ENCODE measurements around the gene LSAMP.

The LSAMP gene

DNA sequence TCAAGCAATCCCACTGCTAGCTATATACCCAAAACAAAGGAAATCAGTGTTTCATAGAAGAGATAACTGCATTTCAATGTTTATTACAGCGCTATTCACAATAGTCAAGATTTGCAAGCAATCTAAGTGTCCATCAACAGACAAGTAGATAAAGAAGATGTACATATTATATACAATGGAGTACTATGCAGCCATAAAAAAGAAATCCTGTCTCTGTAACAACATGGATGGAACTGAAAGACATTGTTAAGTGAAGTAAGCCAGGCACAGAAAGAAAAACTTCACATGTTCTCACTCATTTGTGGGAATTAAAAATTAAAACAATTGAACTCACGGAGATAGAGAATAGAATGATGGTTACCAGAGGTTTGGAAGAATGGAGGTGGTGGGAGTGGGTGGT is 89.2 kb downstream of the LSAMP start:
- no peak for DNase-seq (ENCODE audit: low read depth)

DNA sequence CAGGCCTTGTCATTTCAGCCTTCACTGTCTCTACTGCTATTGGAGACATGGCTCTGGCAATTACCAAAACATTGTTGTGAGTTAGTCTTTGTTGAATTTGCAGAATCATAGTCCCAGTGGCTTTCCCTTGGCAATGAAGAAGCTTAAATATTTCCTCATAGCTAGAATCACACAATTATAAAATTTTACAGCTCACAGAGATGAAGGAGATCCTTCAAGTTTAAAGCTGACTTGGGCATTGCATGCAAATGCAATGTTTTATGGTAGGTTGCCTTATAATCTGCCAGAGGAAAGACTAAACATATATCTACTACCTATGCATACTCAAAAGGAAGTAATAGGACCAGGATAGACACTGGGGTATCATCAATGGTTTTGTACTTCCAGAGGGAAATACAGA is 90.9 kb downstream of the LSAMP start:
- no peak for DNase-seq (ENCODE audit: low read depth)

DNA sequence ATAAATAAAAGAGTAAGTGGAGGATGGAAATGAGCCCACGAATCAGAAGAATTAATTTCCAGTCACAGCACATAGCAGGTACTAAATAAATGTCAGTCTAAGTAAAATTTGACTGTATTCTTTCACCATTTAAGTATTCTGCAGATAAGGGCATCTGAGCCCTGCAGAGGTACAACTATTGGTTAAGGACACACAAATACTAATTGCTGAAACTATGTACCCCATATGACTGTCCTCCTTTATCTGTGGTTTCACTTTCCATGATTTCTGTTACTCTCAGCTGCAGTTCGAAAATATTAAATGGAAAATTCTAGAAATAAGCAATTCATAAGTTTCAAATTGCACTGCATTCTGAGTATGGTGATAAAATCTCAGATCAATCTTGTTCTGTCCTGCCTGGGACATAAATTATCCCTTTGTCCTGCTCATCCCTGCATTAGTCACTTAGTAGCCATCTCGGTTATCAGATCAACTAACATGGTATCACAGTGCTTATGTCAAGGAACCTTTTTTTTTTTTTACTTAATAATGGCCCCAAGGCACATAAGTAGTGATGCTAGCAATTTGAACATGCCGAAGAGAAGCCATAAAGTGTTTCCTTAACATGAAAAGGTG is 95.1 kb downstream of the LSAMP start:
- DNase-seq (ENCODE audit: low read depth) = no peak

DNA sequence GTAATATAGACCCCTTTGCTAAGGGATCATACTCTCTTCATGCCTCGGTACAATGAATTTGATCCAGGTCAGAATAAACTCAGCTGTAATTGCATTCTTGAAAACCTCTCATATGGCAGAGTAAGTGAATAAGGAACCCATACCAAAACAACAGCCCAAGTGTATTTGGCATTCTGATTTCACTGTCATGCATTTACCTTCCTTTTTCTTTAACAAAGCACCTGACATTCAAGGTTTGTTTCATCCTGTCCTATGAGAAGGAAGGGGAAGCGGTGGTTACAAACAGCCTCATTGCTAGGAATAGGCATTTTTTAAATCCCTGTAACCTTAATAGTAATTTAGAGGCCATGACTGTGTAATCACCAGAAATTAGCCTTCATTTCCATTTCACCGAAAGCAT is 97.1 kb downstream of the LSAMP start:
- DNase-seq (ENCODE audit: low read depth) = no peak

DNA sequence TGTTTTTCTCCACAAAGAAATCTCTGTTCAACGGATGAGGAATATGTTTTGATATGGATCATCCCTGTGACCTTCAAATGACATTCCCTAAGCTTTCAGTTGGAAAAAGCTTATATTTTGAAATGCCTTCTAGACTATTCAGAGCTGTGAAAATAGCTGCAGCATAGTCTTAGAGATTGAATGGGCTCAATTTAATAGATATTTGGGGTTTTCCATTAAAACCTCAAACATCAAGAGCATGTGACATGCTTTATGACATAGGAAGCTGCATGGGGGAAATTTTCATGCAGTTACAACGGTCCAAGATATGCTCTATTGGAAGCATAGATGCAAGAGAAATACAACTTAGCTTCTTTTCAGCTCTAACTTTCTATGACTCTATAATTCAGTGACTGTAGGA is 102.8 kb downstream of the LSAMP start:
- DNase-seq (ENCODE audit: low read depth) = no peak

DNA sequence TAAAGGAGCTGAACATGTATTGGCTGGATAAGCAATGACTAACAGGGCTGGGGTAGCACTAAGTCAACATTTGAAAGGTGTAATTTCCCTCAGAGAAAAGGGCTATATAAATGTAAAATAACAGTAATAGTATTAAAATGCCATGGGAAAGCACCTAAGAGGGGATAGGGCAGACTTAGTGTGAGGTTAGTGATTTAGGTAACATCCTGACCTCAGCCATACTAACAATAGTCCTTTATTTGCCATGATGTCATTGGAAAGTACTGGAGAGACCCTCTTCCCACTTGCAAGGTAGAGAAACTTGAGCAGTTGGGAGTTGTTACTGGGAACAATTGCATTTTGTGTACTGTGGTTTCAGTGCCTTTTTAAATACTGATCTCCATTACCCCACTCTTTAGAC is 103.4 kb downstream of the LSAMP start:
- DNase-seq (ENCODE audit: low read depth) = no peak

DNA sequence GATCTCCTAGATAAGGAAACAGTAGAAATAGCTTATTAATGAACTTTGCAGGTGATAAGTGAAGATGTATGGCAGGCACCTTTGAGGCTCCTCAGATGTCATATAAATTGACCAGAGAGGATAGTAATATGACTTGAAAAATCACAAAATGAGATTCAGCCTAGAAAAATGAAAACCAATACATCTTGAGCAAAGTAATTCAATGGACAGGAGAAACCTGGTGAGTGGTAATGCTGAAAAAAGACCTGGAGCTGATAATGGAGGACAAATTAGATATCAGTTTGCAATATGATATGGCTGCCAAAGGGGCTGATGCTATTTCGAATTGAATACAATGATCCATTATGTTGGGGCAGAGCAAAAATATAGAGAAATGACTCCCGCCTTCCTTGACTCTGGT is 103.9 kb downstream of the LSAMP start:
- no peak for DNase-seq (ENCODE audit: low read depth)

DNA sequence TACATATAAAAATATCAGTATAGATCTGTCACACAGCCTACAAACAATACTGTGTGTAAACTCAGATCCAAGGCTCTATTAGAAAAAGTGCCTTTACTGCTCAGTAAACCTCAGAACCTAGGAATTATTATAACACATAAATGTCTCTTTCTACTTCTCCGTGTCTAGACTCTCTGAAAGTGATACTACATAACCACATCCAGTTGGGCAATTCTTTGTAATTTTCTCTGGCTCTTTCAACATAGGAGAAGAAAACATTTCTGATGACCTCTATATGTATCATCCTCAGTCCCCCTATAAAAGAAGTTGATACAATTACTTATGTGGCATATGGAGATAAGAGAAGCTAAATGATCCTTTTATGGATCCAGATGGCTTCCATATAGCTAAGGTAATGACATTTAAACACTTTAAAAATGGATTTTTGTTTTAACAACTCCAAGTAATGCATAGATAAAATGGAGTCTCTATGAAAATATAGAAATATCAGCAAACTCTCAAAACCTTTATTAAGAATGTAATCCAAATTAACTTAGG is 104.5 kb downstream of the LSAMP start:
- DNase-seq (ENCODE audit: low read depth) = no peak

DNA sequence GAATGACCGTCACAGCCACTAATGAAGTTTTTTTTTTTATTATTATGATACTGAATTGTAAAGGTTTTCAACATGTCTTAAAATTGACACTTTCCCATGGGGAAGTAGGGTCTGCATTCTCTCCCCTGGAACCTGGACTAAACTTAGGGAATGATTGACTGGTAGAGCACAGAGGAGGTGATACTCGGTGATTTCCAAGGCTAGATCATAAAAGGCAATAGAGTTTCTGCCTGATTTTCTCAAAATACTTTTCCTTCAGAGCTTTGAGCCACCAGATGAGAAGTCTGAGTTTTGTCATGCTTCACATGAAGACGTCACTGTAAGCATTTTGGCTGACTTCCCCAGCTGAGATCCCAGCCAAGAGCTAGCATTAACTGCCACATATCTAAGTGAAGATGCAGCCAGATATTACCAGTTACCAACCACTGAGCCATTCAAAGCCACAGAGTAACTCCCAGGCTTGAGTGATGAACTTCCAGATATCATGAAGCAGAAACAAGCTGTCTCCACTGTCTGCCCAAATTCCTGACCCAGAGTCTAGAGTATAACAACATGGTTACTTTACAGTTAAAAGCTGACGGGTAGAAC is 105.8 kb downstream of the LSAMP start:
- no peak for DNase-seq (ENCODE audit: low read depth)

DNA sequence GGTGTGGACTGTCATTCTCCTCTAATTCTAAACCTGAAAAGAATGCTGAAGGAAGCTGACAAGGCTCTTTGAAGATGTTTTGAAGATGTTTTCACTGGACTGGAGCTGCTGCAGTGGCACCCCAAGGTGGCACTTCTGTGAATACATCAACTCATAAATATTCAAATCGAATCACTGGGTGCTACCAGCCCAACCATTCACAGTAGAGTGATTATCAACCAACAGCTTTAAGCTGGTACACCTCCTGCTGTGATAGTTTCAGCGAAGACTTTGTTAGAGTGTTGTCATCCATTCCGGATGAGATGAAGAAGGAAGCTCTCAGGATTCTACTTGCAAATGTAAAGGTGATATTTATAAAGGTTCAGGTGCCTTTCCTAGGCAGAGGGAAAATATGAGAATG is 106.6 kb downstream of the LSAMP start:
- no peak for DNase-seq (ENCODE audit: low read depth)

DNA sequence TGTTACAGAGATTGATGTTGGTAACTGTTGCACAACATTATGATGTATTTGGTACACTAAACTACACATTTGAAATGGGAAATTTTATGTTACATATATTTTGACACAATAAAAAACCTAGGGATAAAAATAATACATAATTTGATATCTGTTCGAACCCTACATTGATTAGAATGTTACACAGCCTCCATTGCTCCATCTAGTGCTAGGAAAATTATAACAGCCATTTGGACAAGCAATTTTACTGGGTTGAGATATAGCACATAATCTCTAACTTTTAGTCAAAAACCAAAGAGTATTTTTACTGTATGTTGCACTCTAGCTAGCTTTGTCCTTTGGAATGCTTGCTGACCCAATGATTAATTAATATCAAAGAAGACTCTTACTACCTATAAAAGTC is 108.1 kb downstream of the LSAMP start:
- no peak for DNase-seq (ENCODE audit: low read depth)

DNA sequence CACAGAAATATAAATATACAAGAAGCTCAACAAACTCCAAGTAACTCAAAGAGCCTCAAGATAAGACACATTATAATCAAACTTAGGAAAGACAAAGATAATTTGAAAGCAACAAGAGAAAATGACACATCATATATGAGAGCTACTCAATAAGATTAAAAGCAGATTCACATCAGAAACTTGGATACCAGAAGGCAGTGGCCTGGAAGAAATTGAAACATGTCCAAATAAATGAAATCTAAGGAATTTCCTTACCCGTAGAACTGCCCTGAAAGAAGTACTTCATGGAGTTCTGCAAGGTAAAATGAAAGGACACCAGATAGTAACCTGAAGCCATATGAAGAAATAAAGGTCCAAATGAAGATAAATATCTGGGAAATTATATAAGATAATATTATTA is 113.9 kb downstream of the LSAMP start:
- no peak for DNase-seq (ENCODE audit: low read depth)

DNA sequence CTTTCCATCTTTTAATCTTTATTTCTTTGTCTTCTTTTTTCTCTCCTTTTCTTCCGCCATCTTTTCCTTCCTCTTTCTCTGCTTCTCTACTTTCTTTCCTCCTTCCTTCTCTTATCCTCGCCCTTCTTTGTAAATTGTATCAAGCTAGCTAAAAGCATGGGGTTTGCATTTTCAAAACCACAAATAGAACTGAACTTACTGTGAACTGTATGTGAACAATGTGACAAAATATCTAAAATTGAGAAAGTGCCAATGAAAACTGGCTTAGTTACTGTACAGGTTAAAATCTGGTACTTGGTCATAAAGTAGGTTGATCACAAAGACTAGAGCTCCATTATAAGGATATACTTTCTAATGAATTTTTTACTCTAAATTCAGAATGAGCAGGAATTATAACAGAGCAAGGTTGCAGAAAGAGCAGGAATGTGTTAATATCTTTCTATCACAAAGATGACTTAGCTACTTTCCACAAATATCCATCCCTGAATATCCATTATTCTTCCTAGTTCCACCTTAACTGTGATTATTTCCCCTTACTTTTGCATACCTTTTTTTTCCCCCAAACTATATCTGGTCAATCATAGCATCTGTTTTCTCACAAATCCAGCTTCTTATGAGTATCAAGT is 122.4 kb downstream of the LSAMP start:
- no peak for DNase-seq (ENCODE audit: low read depth)

DNA sequence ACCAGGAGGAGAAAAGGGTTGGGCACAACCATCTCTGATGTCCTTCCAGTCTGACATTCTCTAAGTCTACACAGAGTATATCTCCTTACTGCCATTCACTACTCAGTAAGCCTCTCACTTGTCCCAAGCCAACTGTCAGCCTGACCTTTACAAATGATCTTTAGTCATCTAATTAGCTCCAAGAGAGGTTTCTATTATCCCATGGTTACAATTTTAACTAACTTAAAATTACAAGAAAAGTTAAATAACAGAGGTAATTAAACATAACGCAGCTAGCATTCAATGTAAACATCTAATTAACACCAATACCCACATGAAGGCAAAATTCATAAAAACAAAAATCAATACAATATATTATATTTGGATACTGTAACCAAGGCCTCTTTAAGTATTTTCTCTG is 126.9 kb downstream of the LSAMP start:
- no peak for DNase-seq (ENCODE audit: low read depth)

DNA sequence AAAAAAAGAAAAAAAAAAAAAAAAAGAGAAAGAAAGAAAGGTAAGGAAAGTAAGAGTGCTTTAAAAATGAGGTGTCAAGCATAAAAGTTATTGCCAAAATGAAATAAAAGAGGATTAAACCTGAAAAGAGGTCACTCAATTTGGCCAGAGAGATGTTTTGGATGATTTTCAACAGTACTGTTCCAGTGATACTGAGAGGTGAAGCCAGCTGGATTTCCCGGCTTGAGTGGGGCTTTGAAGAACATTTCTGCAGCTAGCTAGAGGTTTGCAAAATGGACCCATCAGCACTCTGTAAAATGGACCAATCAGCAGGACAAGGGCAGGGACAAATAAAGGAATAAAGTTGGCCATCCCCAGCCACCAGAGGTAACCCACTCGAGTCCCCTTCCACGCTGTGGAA is 128.5 kb downstream of the LSAMP start:
- DNase-seq (ENCODE audit: low read depth) = no peak

DNA sequence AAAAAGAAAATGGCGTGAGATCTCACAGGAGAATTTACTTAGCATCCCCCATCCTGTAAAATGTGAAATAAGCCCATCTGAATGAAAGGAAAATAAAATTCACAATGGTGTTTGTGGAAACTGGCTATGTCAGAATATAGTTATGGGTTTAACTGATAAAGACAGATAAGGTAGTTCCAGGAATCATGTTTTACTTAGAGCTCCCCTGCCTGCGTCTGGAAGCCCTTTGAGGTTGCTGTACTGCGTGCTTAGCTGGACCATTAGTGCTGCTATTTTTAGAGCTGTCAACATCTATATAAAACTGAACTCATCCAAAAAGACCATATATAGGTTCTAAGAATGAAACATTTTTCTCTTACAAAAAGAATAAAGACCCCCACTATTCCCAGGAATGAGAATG is 130.8 kb downstream of the LSAMP start:
- no peak for DNase-seq (ENCODE audit: low read depth)

DNA sequence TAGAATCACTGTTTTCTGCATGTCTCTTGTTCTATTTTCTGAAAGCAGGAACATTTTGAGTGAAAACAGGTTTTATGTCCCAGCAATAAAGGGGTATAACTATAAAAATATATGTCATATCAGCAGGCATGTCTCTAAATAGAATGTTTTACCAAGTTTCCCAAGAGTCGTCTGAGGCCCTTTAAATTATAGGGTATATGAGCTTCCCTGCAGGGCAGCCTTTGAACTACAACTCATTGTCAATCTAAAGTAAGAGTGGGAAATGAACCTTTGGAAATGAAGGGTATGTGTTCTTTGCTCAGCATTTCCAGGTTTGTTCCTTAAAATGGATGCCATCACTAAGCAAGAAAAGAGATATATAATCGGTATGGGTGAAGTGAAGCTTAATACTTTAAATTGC is 138.6 kb downstream of the LSAMP start:
- no peak for DNase-seq (ENCODE audit: low read depth)

DNA sequence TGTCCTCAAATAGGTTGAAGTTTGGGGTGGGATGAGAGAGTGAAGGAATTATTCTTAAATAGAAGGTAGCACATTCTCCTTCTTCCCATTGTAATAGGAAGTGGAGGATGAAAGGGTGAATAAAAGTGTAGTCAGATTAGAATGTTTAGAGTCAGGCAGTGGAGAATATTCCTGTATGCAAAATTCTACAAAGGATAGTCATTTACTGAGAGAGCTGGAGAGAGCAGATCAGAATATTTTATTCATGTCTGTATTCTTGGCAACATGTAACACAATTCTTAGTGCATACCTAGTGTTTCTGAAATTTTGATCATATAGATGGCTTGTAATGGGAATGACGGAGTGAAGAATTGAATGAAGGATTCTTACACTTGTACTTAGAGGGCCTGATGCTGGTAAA is 139.1 kb downstream of the LSAMP start:
- no peak for DNase-seq (ENCODE audit: low read depth)

DNA sequence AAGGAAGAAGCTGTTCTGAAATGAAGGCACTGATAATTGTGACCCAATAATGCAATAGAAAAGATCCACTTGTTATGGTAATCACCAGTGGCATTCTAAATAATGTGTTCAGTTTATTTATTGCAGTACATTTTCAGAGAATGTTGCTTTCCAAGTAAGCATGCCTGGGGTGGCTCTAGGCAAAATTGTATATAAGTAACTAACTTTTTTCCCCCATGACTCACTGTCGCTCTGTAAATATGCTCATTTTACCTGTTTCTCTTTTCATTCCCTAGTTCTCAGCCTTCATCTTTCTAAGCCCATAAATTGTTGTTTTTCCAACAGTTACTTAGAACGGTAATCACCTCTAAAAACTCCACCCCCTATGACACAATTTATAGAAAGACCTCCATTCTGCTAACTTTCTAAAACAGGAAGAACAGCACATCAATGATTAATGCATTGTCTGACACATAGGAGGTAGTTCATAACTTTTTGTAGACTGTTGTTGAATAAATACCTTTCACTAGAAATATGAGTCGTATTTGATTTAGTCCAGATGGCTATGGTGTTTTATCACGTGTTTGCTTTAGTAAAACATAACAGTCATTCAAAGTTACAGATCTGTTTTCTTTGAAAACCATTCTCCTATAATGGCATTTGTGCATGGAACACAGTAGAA is 143.1 kb downstream of the LSAMP start:
- no peak for DNase-seq (ENCODE audit: low read depth)

DNA sequence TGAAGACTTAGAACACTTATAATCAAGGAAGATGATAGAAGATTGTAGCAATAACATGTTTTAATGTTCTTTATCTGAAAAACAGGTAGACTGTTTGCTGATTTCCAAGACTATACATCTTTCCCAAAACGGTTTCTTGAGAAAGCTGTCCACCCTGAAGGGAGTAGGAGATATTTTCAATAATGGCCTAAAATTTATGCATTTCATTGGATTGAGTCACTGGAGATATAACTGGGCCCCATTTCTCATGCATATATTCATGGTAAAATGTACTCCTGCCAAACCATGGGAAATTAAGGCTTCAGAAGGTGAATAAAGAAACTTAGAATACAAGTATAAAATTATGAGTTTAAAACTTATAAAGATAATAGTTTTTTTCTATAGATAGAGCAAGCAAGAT is 143.9 kb downstream of the LSAMP start:
- DNase-seq (ENCODE audit: low read depth) = no peak

DNA sequence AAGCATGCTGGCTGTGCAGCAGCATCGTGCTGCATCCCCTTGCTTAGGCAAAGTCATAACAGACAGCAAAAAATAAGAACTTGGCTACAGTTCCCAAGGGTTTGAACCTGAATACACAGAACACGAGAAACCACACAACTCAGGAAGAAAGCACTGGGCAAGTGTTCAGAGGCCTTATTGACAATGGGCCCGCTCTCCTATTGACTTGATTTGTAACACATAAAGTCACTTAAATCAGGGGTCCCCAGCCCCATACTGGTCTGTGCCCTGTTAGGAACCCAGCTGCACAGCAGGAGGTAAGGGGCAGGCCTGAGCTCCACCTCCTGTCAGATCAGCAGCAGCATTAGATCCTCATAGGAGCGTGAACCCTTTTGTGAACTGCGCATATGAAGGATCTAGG is 145.1 kb downstream of the LSAMP start:
- DNase-seq (ENCODE audit: low read depth) = no peak

DNA sequence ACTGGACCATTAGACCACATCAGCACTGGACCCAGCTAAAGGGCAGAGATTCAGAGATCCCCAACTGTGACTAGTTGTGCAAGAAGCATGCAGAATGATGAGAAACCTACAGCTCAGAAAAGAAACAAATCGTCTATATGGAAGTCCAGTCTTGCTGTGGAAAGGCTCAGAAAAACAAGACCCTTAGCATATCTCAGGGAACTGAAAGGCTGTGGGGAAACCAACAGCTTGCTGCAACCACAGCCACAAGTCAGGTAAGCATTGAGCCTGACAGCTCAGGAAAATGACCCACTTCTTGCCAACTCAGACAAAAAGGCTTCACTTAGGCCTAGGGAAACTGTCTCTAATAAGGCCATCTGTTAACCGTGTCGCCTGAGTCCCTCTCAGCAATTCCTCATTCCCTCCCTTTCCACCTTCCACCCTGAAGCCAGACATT is 145.6 kb downstream of the LSAMP start:
- no peak for DNase-seq (ENCODE audit: low read depth)

DNA sequence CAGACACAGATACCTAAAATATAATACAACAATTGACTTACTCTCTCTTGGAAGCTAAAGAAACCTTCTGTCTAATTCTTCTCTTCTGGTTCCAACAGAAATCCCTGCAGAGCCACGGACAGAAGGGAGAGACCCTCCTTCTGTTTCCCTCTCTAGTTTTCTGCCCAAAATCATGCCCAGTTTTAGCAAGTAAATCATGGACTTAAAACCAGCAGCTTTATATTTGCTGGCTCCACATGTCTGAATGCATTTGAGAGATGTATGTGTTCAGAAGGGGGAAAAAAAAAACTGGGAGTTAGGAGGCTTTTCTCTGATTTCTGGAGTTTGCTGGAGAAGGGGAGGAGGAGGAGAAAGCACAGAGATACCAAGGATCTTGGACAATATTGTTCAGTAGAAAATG is 147.1 kb downstream of the LSAMP start:
- no peak for DNase-seq (ENCODE audit: low read depth)

All from CMK (cell line).